GM11168 (cell line): ENCODE data around the gene ZNF747.

Experiments
- in situ Hi-C: fragments of 300-500 bp; cut with MboI; formaldehyde crosslinking; loops from one replicate; pipeline ENCODE4 v1.12.0; 2022; ENCODE audit warnings: low sequenced_read_pairs; ENCODE audit not compliant: unreplicated experiment

Gene ZNF747

DNA sequence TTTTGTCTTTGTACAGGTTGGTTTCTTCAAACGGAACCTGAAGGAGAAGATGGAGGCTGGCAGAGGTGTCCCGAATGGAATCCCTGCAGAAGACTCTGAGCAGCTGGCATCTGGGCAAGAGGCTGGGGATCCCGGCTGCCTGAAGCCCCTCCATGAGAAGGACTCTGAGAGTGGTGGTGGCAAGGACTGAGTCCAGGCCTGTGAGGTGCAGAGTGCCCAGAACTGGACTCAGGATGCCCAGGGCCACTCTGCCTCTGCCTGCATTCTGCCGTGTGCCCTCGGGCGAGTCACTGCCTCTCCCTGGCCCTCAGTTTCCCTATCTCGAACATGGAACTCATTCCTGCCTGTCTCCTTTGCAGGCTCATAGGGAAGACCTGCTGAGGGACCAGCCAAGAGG, 13.2 kb downstream of the ZNF747 start:
- in situ Hi-C loops: no loop called here

DNA sequence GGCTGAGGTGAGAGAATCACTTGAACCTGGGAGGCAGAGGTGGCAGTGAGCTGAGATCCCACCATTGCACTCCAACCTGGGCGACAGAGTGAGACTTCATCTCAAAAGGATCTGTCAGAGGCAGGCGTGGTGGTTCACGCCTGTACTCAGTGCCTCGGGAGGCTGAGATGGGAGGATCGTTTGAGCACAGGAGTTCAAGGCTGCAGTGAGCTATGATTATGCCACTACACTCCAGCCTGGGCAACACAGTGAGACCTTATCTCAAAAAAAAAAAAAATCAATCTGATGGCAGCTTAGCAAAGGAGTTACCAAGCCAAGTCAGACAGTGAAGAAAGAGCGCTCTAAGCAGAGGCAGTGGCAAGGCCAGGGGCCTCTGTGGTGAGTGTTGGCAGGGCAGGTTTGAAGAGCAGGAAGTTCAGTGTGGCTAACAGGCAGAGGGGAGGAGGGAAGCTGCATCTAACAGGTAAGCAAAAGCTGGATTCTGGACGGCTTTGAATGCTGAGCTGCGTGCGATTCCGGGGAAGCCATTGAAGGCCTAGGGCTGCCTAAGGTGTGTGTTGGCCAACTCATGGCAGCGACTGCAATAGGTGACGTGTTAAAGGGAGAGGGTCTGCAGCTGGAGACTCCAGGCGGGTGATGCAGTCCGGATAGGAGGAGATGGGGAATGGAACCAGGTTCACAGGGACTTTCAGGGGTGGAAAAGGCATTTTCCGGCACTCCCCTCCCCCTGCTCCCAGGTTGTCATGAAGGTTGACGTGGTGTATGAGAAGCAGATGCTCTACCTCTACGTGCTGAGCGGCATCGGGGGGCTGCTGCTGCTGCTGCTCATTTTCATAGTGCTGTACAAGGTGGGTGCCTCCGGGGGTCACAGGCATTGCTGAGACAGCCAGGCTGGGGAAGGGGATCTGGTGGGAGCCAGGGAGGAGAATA, 15.3 kb downstream of the ZNF747 start:
- in situ Hi-C loops: no loop called here

DNA sequence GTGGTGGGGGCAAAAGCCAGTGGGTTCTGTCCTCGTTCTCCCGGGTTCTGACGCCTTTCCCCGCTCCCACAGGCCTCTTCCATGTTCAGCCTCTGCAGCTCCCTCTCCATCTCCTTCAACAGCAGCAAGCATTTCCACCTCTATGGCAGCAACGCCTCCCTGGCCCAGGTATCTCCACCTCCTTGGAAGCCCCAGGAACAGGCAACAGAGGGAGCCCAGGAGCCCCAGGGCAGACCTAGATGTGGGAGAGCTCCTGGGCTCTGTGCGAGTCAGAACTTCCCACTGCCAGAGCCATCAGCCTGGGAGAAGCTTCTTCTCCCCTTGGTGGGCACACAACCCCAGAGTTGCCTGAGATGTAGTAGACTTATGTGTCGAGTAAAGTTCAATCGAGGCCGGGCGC, 16.1 kb downstream of the ZNF747 start:
- in situ Hi-C loops: no loop called here

DNA sequence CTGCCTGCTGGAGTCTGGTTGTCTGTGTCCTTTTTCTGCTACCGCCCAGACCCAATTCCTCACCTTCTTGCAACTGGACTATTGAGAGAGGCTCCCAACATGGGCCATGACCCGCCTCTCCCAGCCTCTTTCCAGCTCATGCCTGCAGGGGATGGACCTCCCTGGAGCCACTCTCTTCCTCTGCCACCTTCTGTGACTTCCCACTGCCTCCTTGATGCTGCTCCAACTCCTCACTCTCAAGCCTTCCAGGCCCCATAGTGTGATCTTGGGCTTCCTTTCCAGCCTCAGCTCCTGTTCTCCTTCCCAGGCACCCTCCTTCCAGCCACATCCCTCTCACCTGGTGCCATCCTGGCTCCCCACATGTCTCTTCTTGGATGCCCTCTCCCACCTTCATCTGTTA, 19.4 kb downstream of the ZNF747 start:
- in situ Hi-C loops: no loop called here

DNA sequence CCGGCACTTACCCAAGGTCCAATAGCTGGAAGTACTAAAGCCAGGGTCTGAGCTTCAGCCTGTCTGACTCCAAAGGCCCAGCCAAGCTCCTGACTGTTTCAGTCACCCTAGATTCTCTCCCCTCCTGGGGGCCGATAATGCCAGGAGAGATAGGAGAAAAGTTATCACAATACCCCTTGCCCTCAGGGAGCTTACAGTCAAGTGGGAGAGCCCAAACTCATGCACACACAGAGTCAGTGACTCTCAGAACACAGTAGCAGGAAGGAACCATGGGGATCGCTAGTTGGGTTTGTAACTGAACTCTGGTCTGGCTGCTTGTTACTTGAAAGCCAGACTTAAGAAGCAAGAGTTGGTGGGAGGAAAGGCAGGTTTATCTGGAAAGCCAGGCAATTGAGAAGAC, 23.1 kb downstream of the ZNF747 start:
- in situ Hi-C loops: no loop called here

DNA sequence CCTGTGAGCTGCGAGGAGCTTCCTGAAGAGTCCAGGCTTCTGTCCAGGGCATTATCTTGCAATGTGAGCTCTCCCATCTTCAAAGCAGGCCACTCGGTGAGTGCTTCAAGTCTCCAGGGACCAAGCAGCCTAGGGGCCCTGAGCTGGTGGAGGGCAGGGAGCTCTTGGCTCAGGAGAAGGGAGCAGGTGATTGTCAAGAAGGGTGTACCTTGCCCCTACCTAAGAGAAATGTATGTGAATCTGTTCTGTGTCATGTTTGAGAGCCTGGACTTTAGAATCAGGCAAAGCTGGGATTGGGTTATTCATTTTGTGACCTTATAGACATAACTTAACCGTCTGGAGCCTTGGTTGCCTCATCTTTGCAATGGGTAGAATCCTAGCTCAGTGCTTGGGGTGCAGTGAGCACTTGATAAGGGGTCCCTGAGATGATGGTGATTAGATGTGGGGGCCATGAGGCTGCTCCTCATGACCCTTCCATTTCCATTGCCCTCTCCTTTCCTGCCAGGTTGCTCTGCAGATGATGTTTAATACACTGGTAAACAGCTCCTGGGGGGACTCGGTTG, 24.2 kb downstream of the ZNF747 start:
- in situ Hi-C loops: no loop called here

DNA sequence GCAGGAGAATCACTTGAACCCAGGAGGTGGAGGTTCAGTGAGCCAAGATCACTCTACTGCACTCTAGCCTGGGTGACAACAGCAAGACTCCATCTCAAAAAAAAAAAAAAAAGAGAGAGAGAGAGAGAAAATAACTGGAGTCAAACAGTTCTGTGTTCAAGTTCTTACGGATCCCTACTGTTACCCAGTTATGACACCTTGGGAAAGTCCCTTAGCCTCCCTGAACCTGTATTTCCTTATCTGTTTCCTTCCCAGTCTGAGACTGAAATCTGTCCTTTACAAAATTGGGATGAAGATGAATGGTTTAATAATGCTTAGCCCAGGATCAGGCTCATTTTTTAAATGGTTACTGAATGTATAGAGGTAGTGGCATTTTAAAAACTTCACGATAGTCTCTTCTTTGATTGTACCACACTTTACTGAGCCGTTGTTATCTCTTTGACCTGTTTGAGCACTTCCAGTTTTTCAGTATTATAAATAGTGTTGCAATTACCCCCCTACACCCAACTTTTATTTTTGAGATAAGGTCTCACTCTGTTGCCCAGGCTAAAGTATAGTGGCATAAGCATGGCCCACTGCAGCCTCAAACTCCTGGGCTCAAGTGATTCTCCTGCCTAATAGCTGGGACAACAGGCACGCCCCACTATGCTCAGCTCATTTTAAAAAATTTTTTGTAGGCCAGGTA, 25.4 kb downstream of the ZNF747 start:
- in situ Hi-C loops: no loop called here

DNA sequence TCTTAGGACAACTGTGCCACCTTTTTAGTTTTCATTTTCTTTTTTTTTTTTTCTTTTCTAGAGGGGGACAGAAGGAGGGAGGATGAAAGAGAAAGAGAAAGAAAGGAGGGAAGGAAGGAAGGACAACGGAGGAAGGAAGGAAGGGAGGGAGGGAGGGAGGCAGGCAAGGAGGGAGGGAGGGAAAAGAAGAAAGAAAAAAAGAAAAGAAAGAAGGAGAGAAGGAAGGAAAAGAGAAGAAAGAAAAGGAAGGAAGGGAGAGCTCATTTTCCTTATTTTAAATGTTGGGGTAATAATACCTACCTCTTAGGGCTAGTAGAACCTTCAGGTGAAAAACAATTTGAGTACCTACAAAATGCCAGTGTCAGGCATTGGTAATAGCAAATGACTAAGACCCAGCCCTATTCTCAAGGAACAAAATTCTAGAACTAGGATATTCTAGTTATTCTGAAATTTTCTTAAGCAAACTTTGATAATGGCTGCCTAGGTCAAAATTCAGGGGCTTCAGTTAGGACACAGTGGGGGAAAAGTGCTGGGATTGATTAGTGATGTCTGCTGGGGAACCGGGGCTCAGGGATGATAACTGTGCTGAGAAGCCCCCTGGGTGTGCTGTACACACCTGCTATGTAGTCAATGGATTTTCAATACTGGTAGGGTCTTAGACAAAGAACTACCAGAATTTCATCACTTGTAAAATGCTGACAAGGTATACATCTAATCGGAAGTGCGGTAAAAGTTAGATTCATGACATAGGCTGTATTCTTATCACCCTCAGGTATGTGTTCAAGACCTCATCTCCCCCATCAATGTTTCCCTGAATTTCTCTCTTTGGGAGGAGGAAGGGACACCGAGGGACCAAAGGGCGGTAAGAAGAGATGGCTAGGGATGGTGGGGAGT, 31.0 kb downstream of the ZNF747 start:
- in situ Hi-C loops: no loop called here

DNA sequence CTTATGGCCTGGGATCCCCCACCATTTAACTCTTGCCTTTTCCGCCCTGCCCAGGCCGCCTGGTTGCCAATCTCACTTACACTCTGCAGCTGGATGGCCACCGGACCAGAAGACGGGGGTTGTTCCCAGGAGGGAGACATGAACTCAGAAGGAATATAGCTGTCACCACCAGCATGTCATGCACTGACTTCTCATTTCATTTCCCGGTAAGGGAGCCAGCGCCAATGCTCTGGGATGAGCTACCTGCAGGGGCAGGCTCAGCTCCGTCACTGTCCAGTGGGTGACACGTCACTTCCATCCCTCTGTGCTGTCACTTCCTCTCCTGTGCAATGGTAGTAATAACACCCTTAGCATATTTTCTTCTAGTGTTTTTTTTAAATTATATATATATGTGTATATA, 35.4 kb downstream of the ZNF747 start:
- in situ Hi-C loops: no loop called here

DNA sequence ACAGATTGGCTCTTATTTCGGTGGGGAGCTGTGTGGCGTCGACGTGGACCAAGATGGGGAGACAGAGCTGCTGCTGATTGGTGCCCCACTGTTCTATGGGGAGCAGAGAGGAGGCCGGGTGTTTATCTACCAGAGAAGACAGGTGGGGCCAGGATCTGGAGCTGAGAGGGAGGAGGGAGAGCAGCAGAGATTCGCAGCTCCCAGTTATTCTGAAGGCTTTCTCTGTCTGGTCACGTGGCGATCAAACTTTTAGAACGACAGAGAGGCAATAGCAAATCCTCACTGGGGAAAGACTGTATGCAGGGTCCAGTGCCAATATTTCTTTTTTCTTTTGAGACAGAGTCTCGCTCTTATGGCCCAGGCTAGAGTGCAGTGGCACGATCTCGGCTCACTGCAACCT, 39.9 kb downstream of the ZNF747 start:
- in situ Hi-C loops: no loop called here

DNA sequence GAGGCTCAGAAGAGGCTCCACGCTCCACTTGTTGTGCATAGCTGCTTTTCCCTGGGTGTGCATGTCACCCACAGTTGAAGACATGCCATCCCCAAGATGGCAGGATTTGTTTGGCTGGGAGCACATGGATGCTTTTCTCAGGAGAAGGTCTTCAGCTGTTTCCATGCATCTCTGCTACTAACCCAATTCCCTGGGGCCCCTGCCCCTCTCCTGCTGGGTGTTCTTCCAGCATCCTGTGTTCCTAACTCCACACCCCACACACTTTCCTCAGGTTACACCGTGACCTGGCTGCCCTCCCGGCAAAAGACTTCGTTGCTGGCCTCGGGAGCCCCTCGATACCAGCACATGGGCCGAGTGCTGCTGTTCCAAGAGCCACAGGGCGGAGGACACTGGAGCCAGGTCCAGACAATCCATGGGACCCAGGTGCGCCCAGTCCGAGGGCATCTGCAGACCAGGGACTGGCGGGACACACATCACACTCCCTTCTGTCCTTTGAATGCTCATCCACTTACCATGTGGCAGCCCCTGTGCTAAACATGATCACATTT, 40.6 kb downstream of the ZNF747 start:
- in situ Hi-C loops: no loop called here

DNA sequence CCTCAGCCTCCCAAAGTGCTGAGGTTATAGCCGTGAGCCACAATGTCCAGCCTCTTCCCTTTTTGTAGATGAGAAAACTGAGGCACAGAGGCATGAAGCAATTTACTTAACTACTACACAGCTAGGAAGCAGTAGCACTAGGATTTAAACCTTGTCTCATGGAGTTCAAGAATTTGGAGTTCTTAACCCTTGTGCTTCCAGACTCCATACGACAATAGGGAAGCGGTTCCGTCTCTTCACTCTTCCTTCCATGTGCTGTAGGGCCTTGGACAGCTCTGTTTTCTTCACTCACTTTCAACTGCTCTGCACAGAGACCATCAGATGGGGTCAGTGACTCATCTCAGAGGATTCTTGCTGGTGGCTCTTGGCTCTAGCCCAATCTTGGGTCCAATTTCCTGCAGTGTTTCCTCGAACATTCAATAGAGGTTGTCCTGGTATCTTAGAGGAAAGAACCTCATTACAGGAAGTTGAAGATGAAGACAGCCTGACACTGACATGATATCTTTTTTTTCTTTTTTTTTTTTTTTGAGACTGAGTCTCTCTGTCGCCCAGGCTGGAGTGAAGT, 42.8 kb downstream of the ZNF747 start:
- in situ Hi-C loops: no loop called here

DNA sequence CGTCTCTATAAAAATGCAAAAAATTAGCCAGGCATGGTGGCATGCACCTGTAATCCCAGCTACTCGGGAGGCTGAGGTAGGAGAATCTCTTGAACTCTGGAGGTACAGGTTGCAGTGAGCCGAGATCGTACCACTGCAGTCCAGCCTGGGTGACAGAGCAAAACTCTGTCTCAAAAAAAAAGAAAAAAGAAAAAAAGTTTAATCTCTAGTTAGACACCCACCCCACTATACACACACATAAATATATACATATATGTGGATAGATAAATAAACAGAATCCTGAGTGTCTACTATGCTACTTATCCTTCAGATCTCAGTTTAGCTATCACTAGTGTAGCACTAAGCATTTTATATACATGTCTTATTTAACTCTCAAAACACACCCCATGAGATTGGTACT, 43.4 kb downstream of the ZNF747 start:
- in situ Hi-C loops: no loop called here

DNA sequence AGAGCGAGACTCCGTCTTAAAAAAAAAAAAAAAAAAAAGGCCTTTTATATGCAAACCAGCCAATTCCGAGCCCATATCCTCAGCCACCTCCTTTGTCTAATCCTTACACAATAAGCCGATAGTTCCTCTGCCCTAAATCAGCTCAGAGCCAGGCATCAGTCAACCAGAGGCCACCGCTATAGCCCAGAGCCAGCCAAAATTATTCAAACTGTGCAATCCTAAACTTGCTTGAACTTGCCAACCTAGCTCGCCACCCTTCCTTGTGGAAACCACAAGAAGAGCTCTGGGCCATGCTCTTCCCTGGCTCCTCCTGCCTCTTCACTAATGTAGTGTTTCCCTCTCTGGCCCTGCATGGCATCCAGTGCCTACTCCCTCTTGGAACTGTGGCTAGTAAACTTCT, 44.4 kb downstream of the ZNF747 start:
- in situ Hi-C loops: no loop called here

DNA sequence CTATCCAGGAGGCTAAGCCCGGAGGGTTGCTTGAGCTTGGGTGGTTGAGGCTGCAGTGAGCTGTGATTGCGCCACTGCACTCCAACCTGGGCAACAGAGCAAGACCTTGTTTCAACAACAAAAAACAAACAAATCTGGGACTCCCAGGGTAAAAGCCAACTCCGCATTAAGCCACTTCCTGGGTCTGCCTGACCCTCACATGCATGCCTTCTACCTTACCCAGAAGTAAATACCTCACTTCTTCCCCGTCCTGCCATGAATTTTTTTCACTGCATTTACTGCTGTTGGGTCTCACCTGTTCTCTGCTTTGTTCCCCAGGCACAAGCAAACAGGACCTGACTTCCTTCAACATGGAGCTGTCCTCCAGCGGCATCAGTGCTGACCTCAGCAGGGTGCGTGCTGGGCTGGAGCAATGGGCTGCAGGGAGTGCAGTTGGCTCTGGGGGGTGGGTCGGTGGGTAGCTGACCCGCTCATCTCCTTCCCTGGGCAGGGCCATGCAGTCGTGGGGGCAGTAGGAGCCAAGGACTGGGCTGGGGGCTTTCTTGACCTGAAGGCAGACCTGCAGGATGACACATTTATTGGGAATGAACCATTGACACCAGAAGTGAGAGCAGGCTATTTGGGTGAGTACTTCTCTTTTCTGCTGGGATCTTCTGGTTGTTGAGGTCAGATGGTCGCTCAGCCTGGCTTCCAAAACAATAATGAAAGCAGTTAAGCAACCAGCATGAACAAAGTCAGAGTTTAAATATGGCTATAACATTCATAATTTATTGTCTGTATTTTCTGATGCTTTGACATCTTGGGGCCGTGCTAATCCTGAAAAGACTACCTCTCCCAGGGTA, 45.7 kb downstream of the ZNF747 start:
- in situ Hi-C loops: no loop called here

DNA sequence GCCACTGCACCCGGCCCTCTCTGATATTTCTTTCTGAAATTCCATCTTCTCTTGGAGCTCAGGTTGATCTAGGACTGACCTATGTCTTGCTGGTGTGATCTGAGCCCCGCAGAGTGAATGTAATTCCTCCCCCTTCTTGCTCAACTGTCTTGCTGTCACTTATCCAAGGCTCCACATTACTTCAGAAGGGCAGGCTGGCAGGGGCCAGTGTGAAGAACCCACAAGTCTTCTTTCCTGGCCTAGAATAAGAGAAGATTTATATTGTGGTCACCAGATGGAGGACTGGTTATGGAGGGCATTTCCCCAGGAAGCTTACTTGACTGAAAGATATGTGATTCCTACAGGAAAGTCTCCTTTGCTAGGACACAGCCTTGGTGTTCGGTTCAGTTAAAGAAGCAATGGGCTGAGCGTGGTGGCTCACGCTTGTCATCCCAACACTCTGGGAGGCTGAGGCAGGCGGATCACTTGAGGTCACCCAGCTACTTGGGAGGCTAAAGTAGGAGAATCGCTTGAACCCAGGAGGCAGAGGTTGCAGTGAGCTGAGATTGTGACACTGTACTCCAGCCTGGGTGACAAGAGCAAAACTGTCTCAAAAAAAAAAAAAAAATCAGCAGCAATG, 48.7 kb downstream of the ZNF747 start:
- in situ Hi-C loops: no loop called here

DNA sequence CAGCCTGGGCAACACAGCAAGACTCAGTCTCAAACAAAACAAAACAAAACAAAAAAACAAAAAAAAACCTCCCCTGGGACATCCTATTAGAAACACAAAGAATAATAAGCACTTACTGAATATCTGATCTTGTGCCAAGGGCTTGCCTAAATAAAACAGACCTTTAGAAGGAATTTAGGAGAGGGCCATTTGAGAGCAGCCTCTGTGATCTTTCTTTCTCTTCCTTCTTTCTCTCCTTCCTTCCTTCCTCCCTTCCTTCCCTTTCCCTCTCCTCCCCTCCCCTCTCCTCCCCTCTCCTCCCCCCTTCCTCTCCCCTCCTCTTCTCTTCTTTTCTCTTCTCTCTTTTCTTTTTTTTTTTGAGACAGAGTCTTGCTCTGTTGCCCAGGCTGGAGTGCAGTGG, 49.8 kb downstream of the ZNF747 start:
- in situ Hi-C loops: no loop called here

DNA sequence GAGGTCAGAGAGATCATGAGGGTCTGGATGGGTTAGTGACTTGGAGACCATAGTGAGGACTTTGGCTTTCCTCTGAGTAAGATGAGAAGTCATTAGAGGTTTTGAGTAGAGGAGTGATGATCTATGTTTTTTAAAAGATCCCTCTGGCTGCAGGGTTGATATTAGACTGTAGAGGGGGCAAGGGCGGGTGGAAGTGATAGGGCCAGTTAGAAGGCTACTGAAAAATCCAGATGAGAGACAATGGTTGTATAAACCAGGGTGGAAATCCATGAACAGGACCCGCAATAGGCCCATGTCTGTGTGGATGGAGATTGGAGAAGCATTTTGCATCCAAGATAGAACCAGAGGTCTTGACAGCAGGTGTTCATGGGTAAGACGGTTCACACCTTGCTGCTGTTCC, 52.3 kb downstream of the ZNF747 start:
- in situ Hi-C loops: no loop called here

DNA sequence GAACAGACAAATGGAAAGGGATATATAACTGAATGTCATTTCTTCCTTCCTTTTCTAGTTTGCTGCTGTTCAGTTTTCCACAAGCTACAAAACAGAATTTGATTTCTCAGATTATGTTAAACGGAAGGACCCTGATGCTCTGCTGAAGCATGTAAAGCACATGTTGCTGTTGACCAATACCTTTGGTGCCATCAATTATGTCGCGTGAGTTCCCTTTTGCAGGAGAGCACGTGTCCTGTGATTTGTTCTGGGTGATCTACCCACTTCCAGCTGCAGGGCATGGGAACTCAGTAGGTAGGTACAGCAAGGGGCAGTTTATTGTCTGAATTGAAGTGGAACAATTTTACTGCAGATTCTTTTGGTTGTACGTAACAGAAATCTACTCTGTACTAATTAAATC, 53.3 kb downstream of the ZNF747 start:
- in situ Hi-C loops: no loop called here
